ENCODE results near the gene PAK1.

The PAK1 gene

DNA sequence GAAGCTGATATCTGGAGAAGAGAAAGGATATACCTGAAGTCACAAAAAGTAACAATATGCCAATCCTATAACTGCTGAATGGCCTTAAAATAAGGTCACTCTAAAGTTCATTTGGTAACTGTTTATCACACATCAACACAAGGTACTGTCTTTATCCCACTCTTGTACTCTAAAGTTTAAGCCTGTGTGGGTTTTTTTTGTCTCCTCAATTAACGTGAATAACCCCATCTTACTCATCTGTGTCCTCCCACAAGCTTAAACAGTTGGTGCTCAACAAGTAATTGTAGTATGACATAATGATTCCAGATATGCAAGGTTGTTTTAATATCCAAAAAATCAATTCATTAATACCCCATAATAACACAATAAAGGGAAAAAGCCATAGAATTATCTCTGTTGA is 42.1 kb downstream of the PAK1 start:
- no peak for DNase-seq

DNA sequence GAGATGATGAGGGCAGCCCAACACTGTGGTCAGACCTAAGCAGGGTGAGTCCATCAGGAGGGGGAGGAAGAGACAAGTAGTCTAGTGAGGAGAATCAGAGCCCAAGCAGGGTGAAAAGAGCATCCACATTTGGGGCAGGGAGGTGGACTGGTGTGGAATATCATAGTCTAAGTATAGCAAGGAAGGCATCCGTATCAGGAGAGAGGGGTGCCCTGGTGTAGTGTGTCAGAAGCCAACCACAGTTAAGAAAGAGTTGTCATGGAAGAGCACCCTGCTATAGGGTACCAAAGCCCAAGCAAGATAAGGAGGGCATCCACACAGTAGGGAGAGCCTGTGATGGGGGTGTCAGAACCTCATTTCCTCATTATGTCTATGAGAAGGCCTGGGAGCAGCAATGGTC is 45.3 kb downstream of the PAK1 start:
- DNase-seq: no peak

DNA sequence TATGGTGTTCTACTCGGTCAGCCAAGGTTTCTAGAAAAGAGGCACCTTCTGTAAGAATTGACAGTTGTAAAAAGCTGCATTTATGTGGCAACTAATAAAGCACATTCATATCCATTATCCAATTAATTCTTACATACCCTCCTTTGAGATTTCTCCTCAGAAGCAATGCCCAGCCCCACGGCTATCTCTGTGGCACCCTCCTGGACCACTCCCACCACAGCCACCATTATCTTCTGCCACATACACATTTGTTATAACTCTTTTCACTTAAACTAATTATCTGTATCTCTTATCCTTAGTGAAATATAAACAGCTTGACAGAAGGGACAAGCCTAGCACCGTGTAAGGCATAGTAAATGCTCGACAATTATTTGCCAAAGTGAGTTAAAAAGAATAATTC is 48.5 kb downstream of the PAK1 start:
- no peak for DNase-seq

DNA sequence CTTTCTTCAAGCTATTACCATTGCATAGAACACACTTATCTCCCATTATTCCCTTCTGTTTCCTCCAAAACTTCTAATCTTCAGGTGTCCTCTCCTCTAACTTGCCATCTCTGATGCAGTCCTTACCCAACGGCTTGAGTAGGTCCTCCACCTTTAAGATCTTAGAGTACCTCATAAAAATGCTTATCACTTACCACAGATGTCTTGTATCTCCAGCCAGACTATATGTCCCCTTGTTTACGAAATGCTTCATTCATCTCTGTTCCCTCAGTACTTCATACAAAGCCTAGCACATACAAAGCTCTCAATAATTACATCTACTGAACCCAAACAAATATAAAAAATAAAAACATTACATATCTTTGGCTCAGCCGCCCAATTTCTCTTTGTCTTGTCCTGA is 49.2 kb downstream of the PAK1 start:
- no peak for DNase-seq

DNA sequence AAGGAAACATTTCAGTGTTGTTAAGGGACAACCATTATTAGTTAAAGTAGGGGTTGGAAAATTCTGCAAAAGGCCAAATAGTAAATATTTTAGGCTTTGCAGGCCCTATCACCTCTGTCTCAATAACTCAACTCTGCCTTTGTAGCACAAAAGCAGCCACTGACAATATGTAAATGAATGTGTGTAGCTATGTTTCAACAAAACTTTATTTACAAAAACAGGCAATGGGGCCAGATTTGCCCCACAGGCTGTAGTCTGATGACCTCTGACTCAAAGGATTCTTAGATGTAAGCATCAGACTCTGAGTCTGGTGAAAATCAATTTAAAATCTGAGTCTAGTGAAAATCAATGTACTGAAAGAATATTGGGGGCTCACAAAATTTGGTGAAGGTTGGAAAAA is 50.3 kb downstream of the PAK1 start:
- no peak for DNase-seq

DNA sequence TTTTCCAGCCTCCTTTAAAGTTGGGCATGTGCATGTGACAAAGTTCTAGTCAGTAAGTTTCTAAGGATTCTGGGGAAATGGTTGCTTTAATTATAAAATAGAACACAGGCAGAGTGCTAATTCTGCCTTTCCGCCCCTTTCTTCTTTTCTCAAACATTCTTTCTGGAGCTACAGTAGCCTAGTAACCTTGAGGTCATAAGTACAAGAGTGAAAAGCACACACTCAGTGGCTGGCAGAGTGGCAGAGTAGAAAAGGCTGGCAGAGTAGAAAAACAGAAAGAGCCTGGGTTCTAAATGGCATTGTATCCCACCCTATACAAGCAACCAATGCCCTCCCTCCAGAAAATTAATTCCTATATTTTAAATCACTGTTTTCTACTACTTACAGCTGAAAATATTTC is 51.2 kb downstream of the PAK1 start:
- no peak for DNase-seq

DNA sequence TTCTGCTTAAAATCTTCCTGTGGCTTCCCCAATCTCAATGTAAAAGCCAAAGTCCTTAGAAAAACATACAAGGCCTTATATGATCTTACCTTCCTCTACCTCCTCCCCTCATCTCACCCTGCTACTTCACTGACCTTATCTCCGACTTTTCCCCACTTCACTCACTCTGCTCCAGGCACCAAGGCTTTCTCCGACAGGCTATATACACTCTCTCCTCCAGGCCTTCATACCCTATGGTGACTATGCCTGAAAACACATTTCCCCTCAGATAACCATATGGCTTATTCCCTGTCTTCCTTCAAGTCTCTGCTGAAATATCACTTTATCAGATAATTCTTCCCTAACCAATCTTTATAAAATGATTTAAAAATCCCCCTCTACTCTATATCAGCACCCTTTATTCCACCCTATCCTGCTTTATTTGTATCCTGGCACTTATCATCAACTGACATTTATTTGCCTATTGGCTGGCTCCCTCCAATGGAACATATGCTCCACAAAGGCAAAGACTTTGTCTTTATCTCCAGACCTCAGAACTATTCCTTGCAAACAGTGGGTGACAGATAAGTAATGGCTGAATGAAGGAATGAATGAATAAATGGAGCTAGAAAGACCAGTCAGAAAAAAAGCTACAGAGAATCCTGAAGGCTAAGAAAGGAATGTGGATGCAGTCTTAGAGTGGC is 52.7 kb downstream of the PAK1 start:
- no peak for DNase-seq

DNA sequence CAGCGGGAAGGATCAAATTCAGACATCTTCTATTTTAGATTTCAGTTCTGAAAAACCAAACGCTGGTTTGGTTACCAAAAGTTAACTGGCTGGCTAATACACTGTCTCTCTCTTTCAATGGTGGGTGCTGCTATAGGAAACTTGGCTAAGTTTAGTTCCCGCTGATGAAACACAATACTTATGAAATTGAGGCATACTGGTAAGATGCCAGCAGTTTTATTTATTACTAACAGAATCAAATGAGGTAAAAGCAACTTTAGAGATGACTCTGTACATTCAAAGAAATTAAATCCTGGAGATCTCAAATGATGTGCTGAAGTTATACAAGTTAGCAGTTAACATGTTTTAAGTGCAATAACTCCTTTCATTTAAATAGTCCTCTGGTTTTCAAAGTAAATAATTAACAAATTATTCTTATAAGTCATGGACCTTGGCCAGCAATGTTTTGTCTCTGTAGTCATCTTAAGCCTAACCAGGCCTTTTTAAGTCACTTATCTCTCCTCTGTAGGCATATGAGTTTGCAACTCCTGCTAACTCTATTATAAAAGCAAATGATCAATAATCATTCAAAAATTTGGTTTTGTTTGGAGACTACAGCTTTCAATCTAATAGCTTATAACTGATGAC is 54.8 kb downstream of the PAK1 start:
- DNase-seq: no peak

DNA sequence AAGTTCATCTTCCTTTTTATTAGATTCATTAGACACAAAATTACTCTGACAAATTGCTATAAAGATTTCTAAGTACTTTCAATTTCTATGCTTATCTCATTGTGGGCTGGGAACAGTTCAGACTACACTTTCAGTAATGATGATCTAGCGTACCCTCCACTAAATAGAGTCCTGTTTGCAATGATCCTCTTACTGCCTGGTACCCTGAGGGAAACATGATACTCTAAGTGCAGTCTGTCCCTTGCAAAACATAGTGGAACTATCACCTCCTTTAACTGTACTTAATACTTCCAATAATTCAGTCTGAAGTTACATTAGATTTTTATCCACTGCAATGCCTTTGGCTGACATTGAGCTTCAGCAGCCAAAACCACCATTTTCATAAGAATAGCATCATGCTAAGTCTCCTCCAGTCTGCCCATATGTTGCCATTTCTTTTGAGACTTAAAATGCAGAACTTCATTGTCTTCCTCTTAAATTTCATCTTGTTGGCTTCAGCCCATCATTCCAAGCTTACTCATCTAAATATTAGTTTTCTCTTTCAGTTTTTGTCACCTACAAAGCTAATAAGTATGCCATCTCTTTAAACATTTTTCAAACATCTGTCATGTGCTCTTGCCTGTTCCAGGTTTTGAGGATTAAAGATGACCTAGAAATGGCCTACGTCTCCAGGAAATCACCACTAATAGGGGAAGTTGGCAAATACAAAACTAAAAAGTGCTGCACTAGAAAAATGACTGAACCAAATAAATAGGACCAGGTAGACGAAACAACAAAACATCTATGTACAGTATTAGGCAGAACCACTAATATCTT is 55.5 kb downstream of the PAK1 start:
- DNase-seq: no peak

DNA sequence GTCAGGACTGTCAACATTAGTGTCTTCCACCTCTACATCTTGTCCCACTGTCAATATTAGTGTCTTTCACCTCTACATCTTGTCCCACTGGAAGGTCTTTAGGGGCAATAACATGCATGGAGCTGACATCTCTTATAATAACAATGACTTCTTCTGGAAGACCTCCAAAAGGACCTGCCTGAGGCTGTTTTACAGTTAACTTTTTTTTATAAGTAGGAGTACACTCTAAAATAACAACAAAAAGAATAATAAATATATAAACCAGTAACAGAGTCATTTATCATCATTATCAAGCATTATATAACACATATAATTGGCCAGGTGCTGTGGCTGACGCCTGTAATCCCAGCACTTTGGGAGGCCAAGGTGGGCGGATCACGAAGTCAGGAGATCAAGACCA is 57.5 kb downstream of the PAK1 start:
- DNase-seq: no peak

DNA sequence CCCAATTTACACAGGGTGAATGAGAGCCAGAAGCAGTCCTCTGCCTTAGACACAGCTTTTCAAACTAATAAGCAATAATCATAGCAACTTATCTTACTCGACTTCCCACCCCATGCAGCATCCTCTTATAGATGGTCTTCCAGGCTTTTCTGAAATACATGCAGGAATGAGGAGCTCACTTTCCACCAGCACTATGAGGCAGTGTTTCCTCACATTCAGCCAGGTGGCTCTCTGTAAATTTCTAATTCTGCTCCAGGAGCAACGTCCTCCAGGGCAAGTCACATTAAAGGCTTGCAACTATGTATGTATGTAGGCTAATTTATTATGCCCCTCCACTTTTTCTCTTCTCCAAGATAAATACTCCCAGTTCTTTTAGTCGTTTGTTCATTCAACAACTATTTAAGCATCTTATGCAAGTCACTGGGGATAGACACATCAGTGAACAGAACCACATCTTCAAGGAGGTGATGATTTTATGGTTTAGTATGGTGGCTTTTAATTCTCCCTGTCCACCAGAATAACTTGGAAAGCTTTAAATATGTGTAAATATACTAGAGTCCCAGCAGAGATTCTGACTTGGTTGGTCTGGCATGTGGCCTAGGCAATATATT is 59.9 kb downstream of the PAK1 start:
- no peak for DNase-seq

DNA sequence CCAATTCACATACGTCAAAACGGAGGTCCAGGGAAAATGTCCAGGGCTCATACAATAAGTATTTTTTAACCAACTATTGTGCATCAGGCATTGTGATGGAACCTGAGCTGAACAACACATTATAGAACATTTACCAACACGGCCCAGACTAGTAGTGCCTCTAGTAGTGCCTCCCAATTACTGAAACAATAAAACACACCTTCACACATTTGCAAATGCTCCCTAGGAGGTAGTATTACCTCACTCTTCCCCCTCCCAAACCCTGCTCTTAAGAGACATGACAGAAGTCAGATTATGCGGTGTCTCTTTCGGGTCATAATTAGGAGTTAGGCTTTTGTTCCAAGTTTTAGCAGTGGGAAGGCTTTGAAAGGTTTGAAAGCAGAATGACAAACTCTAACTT is 61.1 kb downstream of the PAK1 start:
- DNase-seq: no peak

DNA sequence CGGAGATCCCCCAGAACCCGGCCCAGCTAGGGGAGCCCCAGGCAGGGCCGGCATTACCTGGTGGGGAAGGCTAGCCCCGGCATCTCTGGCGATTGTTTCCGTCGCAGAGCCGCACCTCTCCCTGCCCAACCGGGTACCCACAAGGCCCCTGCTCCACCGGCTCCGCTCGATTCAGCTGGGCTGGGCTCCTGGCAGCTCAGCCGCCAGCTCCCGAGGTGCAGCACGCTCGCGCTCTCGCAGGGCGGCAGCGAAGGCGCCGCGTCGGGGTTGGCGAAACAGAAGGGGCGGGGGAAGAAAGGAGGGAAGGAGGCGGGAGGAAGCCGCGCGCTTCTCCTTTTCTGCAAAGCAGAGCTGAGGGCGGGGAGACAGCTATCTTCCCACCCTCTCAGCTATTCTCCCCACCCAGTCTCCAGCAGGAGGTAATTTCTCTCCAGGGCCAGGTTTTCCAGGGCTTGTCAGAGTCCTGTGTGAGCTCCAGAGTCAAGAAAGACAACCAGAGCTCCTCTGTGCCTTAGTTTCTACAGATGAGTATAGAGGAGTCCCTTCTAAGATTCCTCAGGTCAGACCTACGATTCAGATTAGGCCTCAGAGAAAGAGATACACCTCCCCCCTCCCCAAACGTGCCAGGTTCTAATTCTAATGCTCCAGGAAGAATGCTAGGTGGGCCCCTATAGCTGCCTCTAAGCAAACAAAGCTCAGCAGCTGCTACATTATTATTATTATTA is 62.0 kb downstream of the PAK1 start:
- DNase-seq: peak; percentile 5

DNA sequence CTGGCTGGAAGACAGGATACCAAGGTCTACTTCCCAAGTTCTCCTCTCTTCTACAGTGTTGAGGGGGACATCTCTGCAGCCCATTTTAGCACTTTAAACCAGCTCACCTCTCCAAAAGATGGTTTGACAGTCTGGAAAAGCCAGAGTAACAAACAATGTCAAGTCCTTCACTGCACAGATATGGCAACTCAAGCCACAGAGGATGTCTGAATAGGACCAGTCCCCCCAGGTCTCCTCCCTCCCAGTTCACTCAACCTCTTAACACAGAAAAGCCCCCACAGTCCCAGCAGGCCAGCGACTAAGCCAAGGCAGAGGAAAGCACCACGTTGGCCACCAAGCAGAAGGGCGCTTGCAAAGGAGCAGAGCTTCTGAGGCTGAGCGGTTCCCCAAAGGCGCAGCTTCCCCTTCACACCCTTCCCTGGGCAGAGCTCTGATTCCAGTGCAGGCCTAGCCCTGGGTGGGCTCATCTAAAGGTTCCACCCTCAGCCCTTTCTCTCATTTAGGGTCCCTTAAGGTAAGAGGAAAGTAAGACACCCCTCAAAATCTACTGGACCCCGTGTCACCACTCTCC is 62.7 kb downstream of the PAK1 start:
- DNase-seq: no peak

DNA sequence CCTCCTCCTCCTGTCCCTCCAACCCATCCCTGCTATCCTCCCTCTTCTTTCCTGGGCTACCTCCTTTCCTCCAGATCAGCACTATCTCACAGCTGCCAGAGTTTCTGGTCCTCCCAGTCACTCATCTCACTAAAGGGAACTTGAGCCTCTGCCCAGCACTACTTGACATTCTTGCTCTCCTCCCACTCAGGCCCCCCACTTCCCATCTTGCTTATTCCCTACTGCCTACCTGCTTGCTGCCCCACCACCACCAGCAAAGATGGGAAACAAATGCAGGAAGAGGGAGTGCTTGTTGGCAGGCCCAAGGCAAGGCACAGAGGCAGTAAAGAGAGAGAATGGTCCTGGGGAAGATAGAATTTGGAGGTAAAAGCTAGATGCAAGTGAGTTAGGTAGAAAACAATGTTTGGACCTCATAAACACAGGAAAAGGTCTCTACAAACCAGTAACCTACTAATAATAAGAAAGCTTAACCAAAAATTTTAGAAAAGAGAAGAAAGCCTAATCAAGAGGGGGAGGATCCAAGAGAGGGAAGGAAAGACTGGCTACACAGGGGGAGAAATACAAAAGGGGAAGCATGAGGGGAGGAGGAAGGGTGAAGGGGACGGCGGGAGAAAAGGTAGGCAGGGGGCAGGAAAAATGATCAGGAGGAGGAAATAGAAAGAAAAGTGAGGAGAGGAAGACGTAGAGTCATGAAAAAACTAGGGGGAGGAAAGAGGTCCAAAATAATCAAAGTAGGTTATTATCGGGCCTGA is 63.6 kb downstream of the PAK1 start:
- no peak for DNase-seq

DNA sequence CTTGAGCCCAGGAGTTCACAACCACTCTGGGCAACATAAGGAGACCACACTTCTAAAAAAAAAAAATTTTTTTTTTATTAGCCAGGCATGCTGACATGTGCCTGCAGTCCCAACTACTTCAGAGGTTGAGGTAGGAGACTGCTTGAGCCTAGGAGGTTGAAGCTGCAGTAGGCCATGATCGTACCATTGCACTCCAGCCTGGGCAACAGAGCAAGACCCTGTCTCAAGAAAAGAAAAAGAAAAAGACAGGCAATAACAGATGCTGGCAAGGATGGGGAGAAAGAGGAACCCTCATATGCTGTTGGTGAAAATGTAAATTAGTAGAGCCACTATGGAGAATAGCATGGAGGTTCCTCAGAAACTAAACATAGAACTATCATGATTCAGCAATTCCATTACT is 64.8 kb downstream of the PAK1 start:
- no peak for DNase-seq

DNA sequence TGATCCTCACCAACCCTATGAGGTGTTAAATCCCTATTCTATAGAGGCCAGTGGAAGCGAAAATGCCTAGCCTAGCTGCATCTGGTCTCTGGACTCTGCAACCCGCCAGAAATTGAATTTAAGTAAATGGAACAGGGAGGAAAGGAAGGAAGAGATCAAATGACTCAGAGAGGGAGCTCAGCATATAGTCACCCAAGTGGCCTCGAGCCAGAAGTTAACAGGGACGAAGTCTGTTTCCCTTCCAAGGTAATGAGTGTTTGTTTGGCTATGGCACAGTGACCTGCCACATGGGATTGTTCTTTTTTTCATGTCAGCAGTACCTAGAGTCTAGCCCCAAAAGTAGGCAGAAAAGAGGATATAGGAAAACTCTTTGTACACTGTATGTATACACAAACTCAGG is 66.3 kb downstream of the PAK1 start:
- DNase-seq: no peak

DNA sequence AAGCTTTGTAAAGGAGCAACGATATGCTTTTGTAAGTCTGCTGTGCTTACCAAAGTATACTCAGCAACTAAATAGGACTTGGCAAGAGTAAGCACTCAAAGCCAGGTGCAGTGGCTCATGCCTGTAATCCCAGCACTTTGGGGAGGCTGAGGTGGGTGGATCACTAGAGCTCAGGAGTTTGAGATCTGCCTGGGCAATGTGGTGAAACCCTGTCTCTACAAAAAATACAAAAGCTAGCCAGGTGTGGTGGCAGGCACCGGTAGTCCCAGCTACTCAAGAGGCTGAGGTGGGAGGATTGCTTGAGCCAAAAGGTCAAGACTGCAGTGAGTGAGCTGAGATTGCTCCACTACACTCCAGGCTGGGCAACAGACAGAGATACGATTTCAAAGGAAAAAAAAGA is 67.5 kb downstream of the PAK1 start:
- DNase-seq: no peak

DNA sequence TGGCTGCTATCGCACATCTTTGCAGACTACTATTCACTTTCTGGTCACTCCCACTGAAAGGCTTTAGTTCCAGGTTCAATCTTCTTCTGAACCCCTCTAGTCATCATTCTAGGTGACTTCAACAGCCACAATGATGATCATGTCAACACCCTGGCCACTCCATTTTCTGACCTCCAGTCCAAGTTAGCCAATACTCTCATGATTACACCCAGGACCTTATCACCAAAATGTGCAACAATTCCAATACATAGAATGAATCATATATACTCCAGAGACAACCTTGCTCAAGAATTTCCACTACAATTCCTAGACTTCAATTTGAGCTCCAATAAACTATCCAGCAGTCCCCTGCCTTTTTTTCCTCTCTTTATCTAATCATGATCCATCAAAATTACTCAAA is 70.7 kb downstream of the PAK1 start:
- no peak for DNase-seq

DNA sequence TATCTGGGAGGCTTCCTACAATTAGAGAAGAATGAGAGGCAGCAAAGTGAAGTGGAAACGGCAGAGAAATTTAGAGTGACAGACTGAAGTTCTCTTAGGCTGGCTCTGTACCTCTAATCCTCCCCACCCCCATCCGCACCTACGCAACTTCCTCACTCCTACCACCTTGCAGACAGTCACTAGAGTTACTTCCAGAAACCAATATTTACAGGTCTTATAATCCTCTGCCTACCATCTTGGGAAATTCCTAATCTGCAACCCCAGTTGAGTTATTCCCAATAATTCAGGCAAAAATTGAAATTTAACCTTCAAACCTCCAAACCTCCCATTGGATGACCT is 71.7 kb downstream of the PAK1 start:
- DNase-seq: no peak

DNA sequence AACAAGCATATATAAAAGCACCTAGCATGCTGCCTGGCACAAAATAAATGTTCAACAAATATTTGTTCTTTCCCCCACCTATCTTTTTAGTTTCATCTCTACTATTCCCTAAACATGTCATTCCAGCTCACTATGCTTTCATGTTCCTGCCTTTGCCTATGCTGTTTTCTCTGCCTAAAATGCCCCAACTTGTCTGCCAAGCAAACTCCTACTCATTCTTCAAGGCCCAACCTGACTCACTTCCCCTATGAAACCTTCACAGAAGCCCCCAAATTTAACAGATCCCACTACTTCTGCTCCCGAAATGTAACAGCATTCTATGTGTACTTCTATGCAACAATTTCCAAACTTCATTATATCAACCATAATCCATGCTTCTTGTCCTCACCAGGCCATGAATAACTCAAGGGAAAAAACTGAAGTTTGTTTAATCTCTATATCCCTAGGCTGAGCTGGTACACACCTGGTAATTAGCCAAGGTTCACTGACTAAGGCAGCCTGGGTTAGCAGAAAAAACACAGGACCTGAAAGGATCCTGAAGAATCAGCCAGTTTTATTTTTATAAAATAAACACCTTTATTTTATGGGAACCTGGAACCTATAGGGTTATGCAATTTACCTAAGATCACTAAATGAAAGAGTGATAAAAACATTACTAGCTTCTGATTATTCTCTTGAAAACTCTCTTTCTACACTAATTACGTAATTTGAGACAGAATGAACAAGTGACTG is 72.2 kb downstream of the PAK1 start:
- no peak for DNase-seq

Data from NCI-H1694 (cell line).